ENCODE data around the gene CEP104. TPM values are rescaled to one million over a fixed set of nuclear protein-coding genes. Genes with fewer than 3 reads are reported as not detected.
A peak's percentile ranks its signal among the peaks of the same experiment; 100 is the strongest.

The CEP104 gene
- 35.6 and 36.0 TPM in 2 replicates for total RNA-seq (2022)
- Bru-seq, nascent RNA = percentile 57 among the genes with signal in this experiment
- BruChase-seq, experiment 1, labeled RNA remaining after a 2-hour chase = percentile 65 among the genes with signal in this experiment
- BruChase-seq, experiment 2, labeled RNA remaining after a 6-hour chase = percentile 71 among the genes with signal in this experiment
- long read RNA-seq, full-length matches to known transcripts = 15 of 25 reads
- long read RNA-seq, partial matches to known transcripts = 4 of 25 reads
- long read RNA-seq, other reads (novel, unspliced or antisense) = 6 of 25 reads

GRCh38 chr1:3856923-3857790 is at the start of gene CEP104, which contains the start of gene DFFB:
Gene CEP104, minus strand, starts transcription at chr1:3857211. Its CDS starts 4,804 bp downstream, at chr1:3852407.
Gene DFFB, plus strand, starts transcription at chr1:3857476. Its CDS starts 128 bp downstream, at chr1:3857604.
- H3K36me3 Mint-ChIP-seq (ENCODE audit: insufficient read depth, unreplicated experiment) = no peaks in the 10 kb centered on the region
- H3K4me1 Mint-ChIP-seq (ENCODE audit: low read depth, unreplicated experiment) = no peaks in the 10 kb centered on the region
- ChIA-PET CTCF (interaction anchor here (1.4 to 1.9 kb wide), 3 partner anchors 13 to 50 kb away, joined by 3 to 12 read pairs (median 8); partner anchors contain the start of gene C1orf174), POLR2A (interaction anchor here (0.6 kb wide), 1 partner anchor 16 kb away, joined by 5 read pairs; no protein-coding TSS in a partner anchor)
- H3K27me3 ChIP-seq (replicated peaks; ENCODE audit: control insufficient read depth, insufficient read depth, low read length) = no peaks in the 10 kb centered on the region
- H3K9me3 Mint-ChIP-seq (ENCODE audit: unreplicated experiment) = no peaks in the 10 kb centered on the region
- intact Hi-C loops (cut with micrococcal nuclease; ENCODE audit: unreplicated experiment) = loop anchor here (1.0 kb wide), 1 partner anchor 43 kb away; the partner anchor contains the start of gene C1orf174
- H3K9me3 ChIP-seq = no peaks in the 10 kb centered on the region
- BruUV-seq (replicated peaks) = no TSS peak
- no peaks in the 10 kb centered on the region for H3K4me1 ChIP-seq
- peak within 1 kb of the TSS; percentile 87 for H3K27ac Mint-ChIP-seq (ENCODE audit: unreplicated experiment)
- H3K27me3 Mint-ChIP-seq (ENCODE audit: insufficient read depth, unreplicated experiment) = no peaks in the 10 kb centered on the region
- peak; percentile 96 to 97 for DNase-seq
- peak within 1 kb of the TSS; percentile 62 for H3K4me3 ChIP-seq (ENCODE audit: low read depth, low read length)
- peak within 1 kb of the TSS; percentile 98 for H3K4me3 Mint-ChIP-seq (ENCODE audit: unreplicated experiment)
- TF ChIP-seq CTCF (IDR thresholded peaks at IDR 0.05; ENCODE audit: insufficient read depth in 1 of 2, low read depth in 1 of 2, low read length in 1 of 2, severe bottlenecking in 1 of 2, unreplicated experiment in 1 of 2) = peak in 1 of 2 experiments; percentile 52
- no peaks in the 10 kb centered on the region for H3K36me3 ChIP-seq (ENCODE audit: control insufficient read depth, insufficient read depth, low read length)

DNA sequence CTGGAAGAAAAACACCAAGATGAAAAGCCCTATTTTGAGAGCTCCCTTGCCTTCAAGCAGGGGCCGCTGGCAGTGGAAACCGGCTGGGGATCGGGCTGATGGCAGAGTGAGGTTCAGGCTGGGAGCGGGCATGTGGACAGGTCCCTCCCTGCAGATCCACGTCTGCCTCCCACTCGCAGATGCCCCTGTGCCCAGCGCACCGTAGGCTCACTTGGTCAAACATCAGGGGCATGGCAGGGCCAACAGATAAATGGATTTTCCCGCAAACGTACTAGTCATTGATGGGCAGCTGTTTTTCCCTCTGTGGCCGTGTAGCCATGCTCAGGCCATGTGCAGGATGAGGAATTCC is 49.6 kb upstream of the CEP104 start:
- Histone ChIP-seq H3K4me1 (no peaks in the 10 kb centered on the region), H3K27me3 (replicated peaks; ENCODE audit: control insufficient read depth, insufficient read depth, low read length) (no peaks in the 10 kb centered on the region), H3K4me3 (ENCODE audit: low read depth, low read length) (no peak overlapping the region), H3K9me3 (no peaks in the 10 kb centered on the region), H3K36me3 (ENCODE audit: control insufficient read depth, insufficient read depth, low read length) (no peaks in the 10 kb centered on the region)
- Mint-ChIP-seq H3K27me3 (ENCODE audit: insufficient read depth, unreplicated experiment) (no peaks in the 10 kb centered on the region), H3K9me3 (ENCODE audit: unreplicated experiment) (no peaks in the 10 kb centered on the region), H3K4me1 (ENCODE audit: low read depth, unreplicated experiment) (no peaks in the 10 kb centered on the region), H3K4me3 (ENCODE audit: unreplicated experiment) (no peak overlapping the region), H3K27ac (ENCODE audit: unreplicated experiment) (no peak overlapping the region), H3K36me3 (ENCODE audit: insufficient read depth, unreplicated experiment) (no peaks in the 10 kb centered on the region)
- intact Hi-C loops (cut with micrococcal nuclease; ENCODE audit: unreplicated experiment) = no loop called here
- POLR2A ChIA-PET = no interaction called here
- CTCF ChIA-PET = interaction anchor here (1.2 kb wide), 1 partner anchor 49 kb away, joined by 8 read pairs; the partner anchor contains the start of gene DFFB
- TF ChIP-seq CTCF (IDR thresholded peaks at IDR 0.05; ENCODE audit: insufficient read depth in 1 of 2, low read depth in 1 of 2, low read length in 1 of 2, severe bottlenecking in 1 of 2, unreplicated experiment in 1 of 2) = no peak
- DNase-seq = no peak
- BruUV-seq (replicated peaks) = no TSS peak

- H3K4me3 ChIP-seq (ENCODE audit: low read depth, low read length) = no peak overlapping the region
- no peak for TF ChIP-seq CTCF (IDR thresholded peaks at IDR 0.05; ENCODE audit: insufficient read depth in 1 of 2, low read depth in 1 of 2, low read length in 1 of 2, severe bottlenecking in 1 of 2, unreplicated experiment in 1 of 2)
- CTCF ChIA-PET = no interaction called here
- H3K4me1 ChIP-seq = no peaks in the 10 kb centered on the region
- no TSS peak for BruUV-seq (replicated peaks)
- Mint-ChIP-seq H3K36me3 (ENCODE audit: insufficient read depth, unreplicated experiment) (no peaks in the 10 kb centered on the region), H3K9me3 (ENCODE audit: unreplicated experiment) (no peaks in the 10 kb centered on the region), H3K27ac (ENCODE audit: unreplicated experiment) (no peak overlapping the region), H3K27me3 (ENCODE audit: insufficient read depth, unreplicated experiment) (no peaks in the 10 kb centered on the region), H3K4me3 (ENCODE audit: unreplicated experiment) (no peak overlapping the region), H3K4me1 (ENCODE audit: low read depth, unreplicated experiment) (no peaks in the 10 kb centered on the region)
- no peaks in the 10 kb centered on the region for H3K27me3 ChIP-seq (replicated peaks; ENCODE audit: control insufficient read depth, insufficient read depth, low read length)
- no peaks in the 10 kb centered on the region for H3K9me3 ChIP-seq
- H3K36me3 ChIP-seq (ENCODE audit: control insufficient read depth, insufficient read depth, low read length) = no peaks in the 10 kb centered on the region
- DNase-seq = no peak
- intact Hi-C loops (cut with micrococcal nuclease; ENCODE audit: unreplicated experiment) = no loop called here
- POLR2A ChIA-PET = no interaction called here
Observed at GRCh38 chr1:3905953-3906671, 49.1 kb upstream of the CEP104 start.
